ENCODE data around the gene LEO1. TPM values are rescaled to one million over a fixed set of nuclear protein-coding genes. Genes with fewer than 3 reads are reported as not detected.

The LEO1 gene
- total RNA-seq, 4 donors from 2014 or later = 7.9 to 14.1 (median 10.5) TPM

DNA sequence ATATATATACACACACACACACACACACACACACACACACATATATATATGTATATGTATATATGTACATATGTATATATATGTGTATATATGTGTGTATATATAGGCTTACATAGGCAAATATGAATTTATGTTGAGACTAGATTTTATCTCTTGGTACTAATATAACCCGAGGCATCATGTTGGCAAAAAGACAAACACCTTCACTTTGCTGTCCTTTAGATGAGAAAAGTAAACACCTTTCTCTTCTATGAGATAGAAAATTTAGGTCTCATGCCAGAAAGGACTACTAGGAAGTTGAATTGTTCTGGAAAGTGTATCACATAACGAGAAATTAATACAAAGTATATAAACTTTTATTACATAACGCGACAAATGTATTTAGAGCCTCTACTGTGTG is 19.6 kb upstream of the LEO1 start:
- intact Hi-C loops (cut with DNase I) = no loop called here
- WGBS = 62% methylated on average over 4 of the region's 4 CpGs
- DNase-seq (ENCODE audit: extremely low spot score) = no peak

DNA sequence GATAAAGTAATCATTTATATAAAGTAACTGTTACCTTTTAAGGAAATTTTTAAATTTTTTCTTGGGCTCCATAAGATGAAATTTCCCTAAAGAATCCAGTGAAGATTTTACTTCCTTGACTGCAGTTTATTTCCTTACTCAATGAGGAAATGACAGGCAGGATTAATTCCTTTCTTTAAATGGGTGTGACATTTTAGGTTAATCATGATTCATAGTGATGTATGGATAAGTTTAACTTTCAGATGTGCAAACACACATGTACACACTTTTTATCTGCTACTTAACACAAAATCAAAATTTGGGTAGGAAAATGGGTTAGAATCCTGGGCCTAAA is 11.2 kb upstream of the LEO1 start:
- no peak for TF ChIP-seq POLR2A (IDR thresholded peaks at IDR 0.05; ENCODE audit: low read depth)
- TF ChIP-seq, protein P1, sequence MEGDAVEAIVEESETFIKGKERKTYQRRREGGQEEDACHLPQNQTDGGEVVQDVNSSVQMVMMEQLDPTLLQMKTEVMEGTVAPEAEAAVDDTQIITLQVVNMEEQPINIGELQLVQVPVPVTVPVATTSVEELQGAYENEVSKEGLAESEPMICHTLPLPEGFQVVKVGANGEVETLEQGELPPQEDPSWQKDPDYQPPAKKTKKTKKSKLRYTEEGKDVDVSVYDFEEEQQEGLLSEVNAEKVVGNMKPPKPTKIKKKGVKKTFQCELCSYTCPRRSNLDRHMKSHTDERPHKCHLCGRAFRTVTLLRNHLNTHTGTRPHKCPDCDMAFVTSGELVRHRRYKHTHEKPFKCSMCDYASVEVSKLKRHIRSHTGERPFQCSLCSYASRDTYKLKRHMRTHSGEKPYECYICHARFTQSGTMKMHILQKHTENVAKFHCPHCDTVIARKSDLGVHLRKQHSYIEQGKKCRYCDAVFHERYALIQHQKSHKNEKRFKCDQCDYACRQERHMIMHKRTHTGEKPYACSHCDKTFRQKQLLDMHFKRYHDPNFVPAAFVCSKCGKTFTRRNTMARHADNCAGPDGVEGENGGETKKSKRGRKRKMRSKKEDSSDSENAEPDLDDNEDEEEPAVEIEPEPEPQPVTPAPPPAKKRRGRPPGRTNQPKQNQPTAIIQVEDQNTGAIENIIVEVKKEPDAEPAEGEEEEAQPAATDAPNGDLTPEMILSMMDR (IDR thresholded peaks at IDR 0.05) = no peak
- no peak for TF ChIP-seq POLR2AphosphoS5 (IDR thresholded peaks at IDR 0.05)
- no peak for TF ChIP-seq EP300 (IDR thresholded peaks at IDR 0.05)
- H3K27me3 ChIP-seq = no peaks in the 10 kb centered on the region
- H3K4me3 ChIP-seq = no peak overlapping the region
- H3K27ac ChIP-seq (replicated peaks in 1 of 4) = no peak overlapping the region
- intact Hi-C loops (cut with DNase I) = no loop called here
- H3K36me3 ChIP-seq = no peaks in the 10 kb centered on the region
- H3K9me3 ChIP-seq = no peaks in the 10 kb centered on the region
- no peak for DNase-seq (ENCODE audit: extremely low spot score)
- H3K4me1 ChIP-seq = peaks cover 10 to 14% (median 12%) of the 10 kb centered on the region in 4 donors

More for the DNA sequence above, 19.6 kb upstream of the LEO1 start:
- H3K27me3 ChIP-seq = no peaks in the 10 kb centered on the region
- H3K9me3 ChIP-seq = no peaks in the 10 kb centered on the region
- H3K4me3 ChIP-seq = no peak overlapping the region
- H3K4me1 ChIP-seq = peaks cover 0 to 4% (median 0%) of the 10 kb centered on the region in 4 donors
- H3K36me3 ChIP-seq = no peaks in the 10 kb centered on the region
- no peak for TF ChIP-seq EP300 (IDR thresholded peaks at IDR 0.05)
- TF ChIP-seq POLR2AphosphoS5 (IDR thresholded peaks at IDR 0.05) = no peak
- TF ChIP-seq, protein P1 (IDR thresholded peaks at IDR 0.05) = no peak
- no peak for TF ChIP-seq POLR2A (IDR thresholded peaks at IDR 0.05; ENCODE audit: low read depth)
- no peak overlapping the region for H3K27ac ChIP-seq (replicated peaks in 1 of 4)

DNA sequence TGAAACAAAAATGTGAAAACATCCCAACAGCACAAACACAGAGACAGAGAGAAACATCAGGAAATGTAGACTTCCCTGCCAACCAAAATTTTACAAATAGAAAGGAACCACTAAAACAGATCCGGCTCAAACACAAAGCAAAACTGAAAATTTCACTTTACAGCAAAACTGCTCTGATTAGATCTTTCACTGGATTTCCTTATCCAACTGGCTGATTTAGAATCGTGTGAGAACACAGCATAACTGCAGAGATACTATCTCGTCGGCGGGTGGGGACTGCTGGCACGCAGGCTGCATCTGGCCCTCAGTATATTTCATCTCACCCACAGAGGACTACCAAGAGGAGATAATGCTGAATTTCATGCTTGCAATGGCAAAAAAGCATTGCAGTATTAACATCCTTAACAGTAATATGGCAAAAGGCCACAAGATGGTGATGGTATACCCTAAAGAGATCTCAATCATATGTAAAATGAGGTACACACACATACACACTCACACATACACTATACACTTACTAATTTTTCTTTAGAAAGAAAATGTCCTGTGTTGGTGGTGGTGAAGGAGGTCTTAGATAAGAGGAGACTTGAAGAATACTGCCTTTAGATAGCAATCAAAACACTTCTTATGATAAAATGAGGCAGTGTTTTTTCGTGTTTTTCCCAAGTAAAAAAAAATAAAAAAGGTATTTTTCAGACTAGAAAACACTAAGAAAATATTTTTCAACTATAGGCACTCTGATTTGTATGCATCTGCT is 10.6 kb upstream of the LEO1 start:
- intact Hi-C loops (cut with DNase I) = no loop called here
- no peak for DNase-seq (ENCODE audit: extremely low spot score)
- 27% methylated on average over 7 of the region's 7 CpGs for WGBS
- Histone ChIP-seq H3K27me3 (no peaks in the 10 kb centered on the region), H3K4me1 (peaks cover 10 to 14% (median 12%) of the 10 kb centered on the region in 4 donors), H3K27ac (replicated peaks in 1 of 4) (peak overlapping the region; percentile 7 to 69 (median 53)), H3K4me3 (peak overlapping the region; percentile 20 to 29 (median 24)), H3K9me3 (no peaks in the 10 kb centered on the region), H3K36me3 (no peaks in the 10 kb centered on the region)
- no peak for TF ChIP-seq POLR2A (IDR thresholded peaks at IDR 0.05; ENCODE audit: low read depth)
- TF ChIP-seq, protein P1 (IDR thresholded peaks at IDR 0.05) = peak in 2 of 3 experiments; percentile 25 to 34

DNA sequence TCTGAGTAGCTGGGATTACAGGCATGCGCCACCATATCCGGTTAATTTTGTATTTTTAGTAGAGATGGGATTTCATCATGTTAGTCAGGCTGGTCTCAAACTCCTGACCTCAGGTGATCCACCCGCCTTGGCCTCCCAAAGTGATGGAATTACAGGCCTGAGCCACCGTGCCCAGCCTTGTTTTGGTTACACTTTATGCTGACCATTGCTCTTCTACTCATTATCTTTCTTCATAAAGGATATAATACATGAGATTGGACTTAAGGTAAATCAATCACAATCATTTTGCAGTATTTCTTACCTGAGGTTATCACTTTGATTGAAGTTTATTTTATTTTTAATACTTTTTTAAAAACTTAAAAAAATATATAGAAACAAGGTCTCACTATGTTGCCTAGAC is 2.2 kb upstream of the LEO1 start:
- H3K27me3 ChIP-seq = no peaks in the 10 kb centered on the region
- no peak for DNase-seq (ENCODE audit: extremely low spot score)
- no peak overlapping the region for H3K27ac ChIP-seq (replicated peaks in 1 of 4)
- intact Hi-C loops (cut with DNase I) = loop anchor here (5.0 kb wide), 2 partner anchors 49 to 104 kb away; no protein-coding TSS in a partner anchor
- TF ChIP-seq POLR2AphosphoS5 (IDR thresholded peaks at IDR 0.05) (no peak), POLR2A (IDR thresholded peaks at IDR 0.05; ENCODE audit: low read depth) (no peak), EP300 (IDR thresholded peaks at IDR 0.05) (no peak)
- TF ChIP-seq, protein P1 (IDR thresholded peaks at IDR 0.05) = no peak
- H3K4me3 ChIP-seq = no peak overlapping the region
- H3K9me3 ChIP-seq = no peaks in the 10 kb centered on the region
- peaks cover 18 to 27% (median 20%) of the 10 kb centered on the region in 4 donors for H3K4me1 ChIP-seq
- no peaks in the 10 kb centered on the region for H3K36me3 ChIP-seq
- WGBS = 98% methylated on average over 4 of the region's 4 CpGs
